ENCODE results near the gene HOXB4. TPM values are rescaled to one million over a fixed set of nuclear protein-coding genes. Genes with fewer than 3 reads are reported as not detected.
"Not testable (repeated sequence)": the region's sequence is repeated elsewhere in the genome, so short reads cannot be mapped to it uniquely, and the experiment has no call there.

The HOXB4 gene
- polyA plus RNA-seq, 1 of the 3 experiments (the other 2 are of a cell fraction), result 0.03 TPM

DNA sequence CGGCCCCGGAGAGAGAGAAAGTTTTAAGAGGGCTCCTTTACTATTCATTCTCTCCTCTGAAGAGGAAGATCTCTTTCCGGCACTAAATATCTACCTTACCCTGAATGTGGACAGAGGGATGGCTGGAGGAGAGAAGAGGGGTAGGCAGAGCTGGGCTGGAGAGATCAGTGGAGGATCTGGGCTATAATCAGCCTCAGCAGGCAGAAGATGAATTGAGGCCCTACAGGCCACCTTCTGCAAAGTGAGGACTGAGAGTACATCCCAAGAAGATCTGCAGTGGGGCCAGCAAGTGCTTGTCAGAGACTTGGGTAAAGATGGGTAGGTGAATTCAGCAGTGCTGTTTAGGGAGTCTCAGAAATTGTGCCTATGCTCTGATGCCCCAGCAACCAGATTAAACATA, 40.8 kb downstream of the HOXB4 start:
- no peak for TF ChIP-seq USF2 (IDR thresholded peaks at IDR 0.05; ENCODE audit: borderline replicate concordance, low read depth, low read length)
- TF ChIP-seq RXRA (IDR thresholded peaks at IDR 0.05; ENCODE audit: borderline replicate concordance, low read depth), result no peak
- TF ChIP-seq TCF12 (IDR thresholded peaks at IDR 0.05), result no peak
- TF ChIP-seq RAD21 (IDR thresholded peaks at IDR 0.05; ENCODE audit: low read length), result no peak
- no peak for TF ChIP-seq GABPA (IDR thresholded peaks at IDR 0.05; ENCODE audit: low read depth)
- Histone ChIP-seq H3K36me3 (replicated peaks in 1 of 2; ENCODE audit: control insufficient read depth in 1 of 2, insufficient read depth in 2 of 2, low read length in 1 of 2) (no peaks in the 10 kb centered on the region), H3K4me1 (ENCODE audit: control insufficient read depth in 1 of 2, insufficient read depth in 2 of 2, low read depth in 1 of 2, low read length in 1 of 2) (no peaks in the 10 kb centered on the region), H3K4me3 (ENCODE audit: low read depth in 2 of 2, low read length in 1 of 2) (no peak overlapping the region), H3K27ac (ENCODE audit: low read depth in 2 of 2, low read length in 1 of 2) (no peak overlapping the region), H3F3A (replicated peaks; ENCODE audit: insufficient read depth) (peaks cover 16% of the 10 kb centered on the region), H3K27me3 (ENCODE audit: insufficient read depth) (peaks cover 95% of the 10 kb centered on the region), H4K20me1 (ENCODE audit: insufficient read depth) (no peaks in the 10 kb centered on the region), H2AFZ (ENCODE audit: low read depth) (no peak overlapping the region), H3K79me2 (ENCODE audit: insufficient read depth) (no peaks in the 10 kb centered on the region), H3K4me2 (no peak overlapping the region), H3K9me3 (no peaks in the 10 kb centered on the region), H3K9ac (no peak overlapping the region), H3K9me2 (no peaks in the 10 kb centered on the region)
- POLR2A ChIA-PET, result no interaction called here
- WGBS (ENCODE audit: low lambda C conversion rate), result 44% methylated on average over 3 of the region's 3 CpGs
- DNase-seq, result no peak
- CTCF ChIA-PET, result interaction anchor here (1.3 kb wide), 1 partner anchor 134 kb away, joined by 3 read pairs; no protein-coding TSS in a partner anchor

GRCh38 chr17:48535793-48536559, 42.2 kb downstream of the HOXB4 start:
- H3K9me3 ChIP-seq; POLR2A ChIA-PET; H3K27ac ChIP-seq (ENCODE audit: low read depth in 2 of 2, low read length in 1 of 2); CTCF ChIA-PET; H3K9me2 ChIP-seq; H2AFZ ChIP-seq (ENCODE audit: low read depth); H3K79me2 ChIP-seq (ENCODE audit: insufficient read depth); DNase-seq; H3K4me1 ChIP-seq (ENCODE audit: control insufficient read depth in 1 of 2, insufficient read depth in 2 of 2, low read depth in 1 of 2, low read length in 1 of 2); H3K9ac ChIP-seq; H3K4me3 ChIP-seq (ENCODE audit: low read depth in 2 of 2, low read length in 1 of 2); H3K4me2 ChIP-seq; H4K20me1 ChIP-seq (ENCODE audit: insufficient read depth); H3K36me3 ChIP-seq (replicated peaks in 1 of 2; ENCODE audit: control insufficient read depth in 1 of 2, insufficient read depth in 2 of 2, low read length in 1 of 2): not testable (repeated sequence)
- H3K27me3 ChIP-seq (ENCODE audit: insufficient read depth), result peaks cover 95% of the 10 kb centered on the region
- WGBS (ENCODE audit: low lambda C conversion rate), result 27% methylated on average over 9 of the region's 9 CpGs
- peaks cover 16% of the 10 kb centered on the region for H3F3A ChIP-seq (replicated peaks; ENCODE audit: insufficient read depth)

GRCh38 chr17:48532261-48532660, 45.9 kb downstream of the HOXB4 start:
- CTCF ChIA-PET, result interaction anchor here (0.9 kb wide), 1 partner anchor 12 kb away, joined by 3 read pairs; no protein-coding TSS in a partner anchor
- Histone ChIP-seq H3K27ac (ENCODE audit: low read depth in 2 of 2, low read length in 1 of 2) (no peak overlapping the region), H2AFZ (ENCODE audit: low read depth) (no peak overlapping the region), H3K9me2 (no peaks in the 10 kb centered on the region), H3K4me1 (ENCODE audit: control insufficient read depth in 1 of 2, insufficient read depth in 2 of 2, low read depth in 1 of 2, low read length in 1 of 2) (no peaks in the 10 kb centered on the region), H3K4me2 (no peak overlapping the region), H3K27me3 (ENCODE audit: insufficient read depth) (peaks cover 95% of the 10 kb centered on the region), H3K79me2 (ENCODE audit: insufficient read depth) (no peaks in the 10 kb centered on the region), H3K9me3 (no peaks in the 10 kb centered on the region), H3K9ac (no peak overlapping the region), H3F3A (replicated peaks; ENCODE audit: insufficient read depth) (peaks cover 4% of the 10 kb centered on the region), H3K36me3 (replicated peaks in 1 of 2; ENCODE audit: control insufficient read depth in 1 of 2, insufficient read depth in 2 of 2, low read length in 1 of 2) (no peaks in the 10 kb centered on the region), H3K4me3 (ENCODE audit: low read depth in 2 of 2, low read length in 1 of 2) (no peak overlapping the region), H4K20me1 (ENCODE audit: insufficient read depth) (no peaks in the 10 kb centered on the region)
- 27% methylated on average over 8 of the region's 8 CpGs for WGBS (ENCODE audit: low lambda C conversion rate)
- TF ChIP-seq MXI1 (IDR thresholded peaks at IDR 0.05; ENCODE audit: low read depth, low read length) (no peak), SMC3 (IDR thresholded peaks at IDR 0.05; ENCODE audit: low read depth, low read length) (no peak), USF1 (IDR thresholded peaks at IDR 0.05; ENCODE audit: borderline replicate concordance, low read depth) (no peak), REST (IDR thresholded peaks at IDR 0.05; ENCODE audit: low read depth, low read length) (no peak), TCF12 (IDR thresholded peaks at IDR 0.05) (no peak), EZH2phosphoT487 (IDR thresholded peaks at IDR 0.05; ENCODE audit: borderline replicate concordance, low read depth) (no peak), CHD2 (IDR thresholded peaks at IDR 0.05; ENCODE audit: low read length, partially characterized antibody) (no peak), FOXM1 (IDR thresholded peaks at IDR 0.05; ENCODE audit: low read depth) (no peak)
- TF ChIP-seq, protein P1, sequence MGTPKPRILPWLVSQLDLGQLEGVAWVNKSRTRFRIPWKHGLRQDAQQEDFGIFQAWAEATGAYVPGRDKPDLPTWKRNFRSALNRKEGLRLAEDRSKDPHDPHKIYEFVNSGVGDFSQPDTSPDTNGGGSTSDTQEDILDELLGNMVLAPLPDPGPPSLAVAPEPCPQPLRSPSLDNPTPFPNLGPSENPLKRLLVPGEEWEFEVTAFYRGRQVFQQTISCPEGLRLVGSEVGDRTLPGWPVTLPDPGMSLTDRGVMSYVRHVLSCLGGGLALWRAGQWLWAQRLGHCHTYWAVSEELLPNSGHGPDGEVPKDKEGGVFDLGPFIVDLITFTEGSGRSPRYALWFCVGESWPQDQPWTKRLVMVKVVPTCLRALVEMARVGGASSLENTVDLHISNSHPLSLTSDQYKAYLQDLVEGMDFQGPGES (IDR thresholded peaks at IDR 0.05; ENCODE audit: low read depth, low read length), result no peak
- POLR2A ChIA-PET, result no interaction called here
- no peak for DNase-seq

All from SK-N-SH (cell line).